Subcutaneous adipose tissue (tissue), 4 donors: ENCODE results near the gene CAMTA2. TPM values are rescaled to one million over a fixed set of nuclear protein-coding genes. Genes with fewer than 3 reads are reported as not detected.

Experiments
- total RNA-seq, 4 donors: library from RNA; depleted of rRNA; stranded (reverse); fragments of >200 nt; gene quantifications; one replicate each; pipeline ENCODE4 v1.1.0, GENCODE V29; 2016
- TF ChIP-seq, protein P1 (sequence below): fragments of 450-650 bp; IDR thresholded peaks from one replicate; pipeline ENCODE4 v1.5.1; 2016; ENCODE audit warnings: low read depth, mild to moderate bottlenecking, control low read depth, antibody characterized with exemption, moderate library complexity

Gene CAMTA2
- total RNA-seq, 4 donors from 2014 or later: 11.4 to 21.9 (median 17.5) TPM

GRCh38 chr17:4939546-4939795, 48.0 kb downstream of the CAMTA2 start:
- TF ChIP-seq, protein P1, sequence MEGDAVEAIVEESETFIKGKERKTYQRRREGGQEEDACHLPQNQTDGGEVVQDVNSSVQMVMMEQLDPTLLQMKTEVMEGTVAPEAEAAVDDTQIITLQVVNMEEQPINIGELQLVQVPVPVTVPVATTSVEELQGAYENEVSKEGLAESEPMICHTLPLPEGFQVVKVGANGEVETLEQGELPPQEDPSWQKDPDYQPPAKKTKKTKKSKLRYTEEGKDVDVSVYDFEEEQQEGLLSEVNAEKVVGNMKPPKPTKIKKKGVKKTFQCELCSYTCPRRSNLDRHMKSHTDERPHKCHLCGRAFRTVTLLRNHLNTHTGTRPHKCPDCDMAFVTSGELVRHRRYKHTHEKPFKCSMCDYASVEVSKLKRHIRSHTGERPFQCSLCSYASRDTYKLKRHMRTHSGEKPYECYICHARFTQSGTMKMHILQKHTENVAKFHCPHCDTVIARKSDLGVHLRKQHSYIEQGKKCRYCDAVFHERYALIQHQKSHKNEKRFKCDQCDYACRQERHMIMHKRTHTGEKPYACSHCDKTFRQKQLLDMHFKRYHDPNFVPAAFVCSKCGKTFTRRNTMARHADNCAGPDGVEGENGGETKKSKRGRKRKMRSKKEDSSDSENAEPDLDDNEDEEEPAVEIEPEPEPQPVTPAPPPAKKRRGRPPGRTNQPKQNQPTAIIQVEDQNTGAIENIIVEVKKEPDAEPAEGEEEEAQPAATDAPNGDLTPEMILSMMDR: no peak

DNA sequence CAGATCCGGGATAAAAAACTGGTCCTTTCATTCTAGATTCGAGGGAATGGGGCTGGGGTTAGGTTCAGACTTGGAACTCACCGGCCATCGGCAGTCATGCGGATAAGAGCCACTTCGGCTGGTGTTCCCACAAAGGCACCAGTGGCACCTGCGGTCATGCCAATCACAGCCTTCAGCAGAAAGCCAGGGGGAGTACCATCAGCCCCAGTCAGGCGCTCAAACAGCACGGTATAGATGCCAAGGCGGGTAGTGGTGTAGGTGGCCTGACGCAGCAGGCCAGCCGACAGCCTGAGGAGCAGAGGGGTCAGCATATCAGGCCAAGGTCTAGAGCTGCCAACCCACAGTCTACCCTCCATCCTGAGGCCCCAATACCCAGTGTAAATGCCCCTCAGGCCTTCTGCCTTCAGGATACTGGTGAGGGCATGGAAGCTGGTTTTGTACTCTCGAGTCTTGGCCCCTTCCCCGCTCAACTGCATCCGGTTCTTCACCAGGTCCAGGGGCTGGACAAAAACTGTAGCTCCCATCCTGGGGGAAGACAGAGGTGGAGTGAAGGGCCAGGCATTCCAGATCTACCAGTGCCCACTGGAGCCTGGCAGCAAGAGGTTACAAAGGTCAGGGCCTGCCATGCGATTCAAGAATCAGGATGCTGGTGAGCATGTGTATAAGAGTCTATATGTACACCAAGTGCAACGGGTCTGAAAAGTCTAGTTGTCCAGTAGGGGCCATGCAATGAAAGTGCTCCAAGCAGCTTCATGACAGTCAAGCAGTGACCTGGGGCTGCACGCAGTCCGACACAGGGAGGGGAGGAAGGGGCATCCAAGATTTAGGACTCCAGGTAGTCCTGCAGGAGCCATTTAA, 48.6 kb downstream of the CAMTA2 start:
- TF ChIP-seq, protein P1: no peak

DNA sequence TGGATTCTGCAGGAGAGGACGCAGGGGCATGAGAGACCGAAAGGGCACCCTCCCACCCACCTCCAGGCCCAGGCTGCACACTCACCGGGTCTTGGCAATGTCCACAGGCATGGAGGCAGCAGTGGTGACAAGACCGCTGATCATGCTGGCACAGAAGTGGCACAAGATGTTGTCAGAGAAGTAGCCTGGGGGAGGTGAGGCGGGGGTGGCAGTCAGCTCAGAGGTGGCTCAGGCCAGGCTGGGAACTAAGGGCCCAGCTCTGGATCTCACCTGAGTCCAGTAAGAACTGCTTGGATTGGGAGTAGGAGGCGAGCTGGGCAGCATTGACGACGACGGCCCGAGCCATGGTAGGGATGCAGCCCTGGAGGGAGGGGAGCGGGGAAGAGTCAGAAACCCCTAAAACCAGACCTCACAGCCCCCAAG, 49.4 kb downstream of the CAMTA2 start:
- TF ChIP-seq, protein P1: no peak

- TF ChIP-seq, protein P1: no peak
These were observed 49.9 kb downstream of the CAMTA2 start for GRCh38 chr17:4937553-4937952.

GRCh38 chr17:4936436-4936835, 51.0 kb downstream of the CAMTA2 start:
- TF ChIP-seq, protein P1: no peak

DNA sequence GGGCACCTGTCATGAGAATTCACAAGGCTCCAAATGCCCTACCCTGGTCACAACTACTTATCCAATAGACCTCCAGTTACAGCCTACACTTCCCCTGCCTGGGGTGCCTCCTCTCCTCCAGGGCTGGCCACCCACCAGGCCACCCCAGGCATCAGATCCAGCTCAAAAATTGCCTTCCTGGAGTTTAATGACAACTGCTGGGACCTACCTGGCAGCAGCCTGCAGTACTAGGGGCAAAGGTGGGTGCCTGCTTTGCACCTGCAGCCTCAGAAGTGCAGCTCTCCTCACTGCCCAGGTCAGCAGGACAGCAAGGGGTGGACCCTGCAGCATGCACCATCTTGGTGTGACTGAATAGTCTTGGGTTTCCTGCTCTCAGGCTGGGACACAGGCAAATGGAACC, 51.8 kb downstream of the CAMTA2 start:
- TF ChIP-seq, protein P1: no peak

DNA sequence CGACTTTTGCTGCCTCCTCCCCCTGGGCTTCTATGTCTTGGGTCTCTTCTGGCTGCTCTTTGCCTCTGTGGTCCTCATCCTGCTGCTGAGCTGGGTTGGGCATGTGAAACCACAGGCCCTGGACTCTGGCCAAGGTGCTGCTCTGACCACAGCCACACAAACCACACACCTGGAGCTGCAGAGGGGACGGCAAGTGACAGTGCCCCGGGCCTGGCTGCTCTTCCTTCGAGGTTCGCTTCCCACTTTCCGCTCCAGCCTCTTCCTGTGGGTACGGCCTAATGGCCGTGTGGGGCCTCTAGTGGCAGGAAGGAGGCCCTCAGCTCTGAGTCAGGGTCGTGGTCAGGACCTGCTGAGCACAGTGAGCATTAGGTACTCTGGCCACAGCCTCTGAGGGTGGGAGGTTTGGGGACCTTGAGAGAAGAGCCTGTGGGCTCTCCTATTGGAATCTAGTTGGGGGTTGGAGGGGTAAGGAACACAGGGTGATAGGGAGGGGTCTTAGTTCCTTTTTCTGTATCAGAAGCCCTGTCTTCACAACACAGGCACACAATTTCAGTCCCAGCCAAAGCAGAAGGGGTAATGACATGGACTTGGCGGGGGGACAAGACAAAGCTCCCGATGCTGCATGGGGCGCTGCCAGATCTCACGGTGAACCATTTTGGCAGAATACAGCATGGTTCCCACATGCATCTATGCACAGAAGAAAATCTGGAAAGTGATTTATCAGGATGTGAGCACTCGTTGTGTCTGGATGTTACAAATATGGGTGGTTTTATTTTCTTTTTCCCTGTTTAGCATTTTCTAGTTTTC, 53.1 kb downstream of the CAMTA2 start:
- TF ChIP-seq, protein P1: no peak
